ENCODE results near the gene KCNN3. TPM values are rescaled to one million over a fixed set of nuclear protein-coding genes. Genes with fewer than 3 reads are reported as not detected.

KCNN3 gene
- total RNA-seq, 4 donors from 2014 or later = 3.5 to 5.6 (median 4.4) TPM

GRCh38 chr1:154777781-154778180 lies 92.3 kb downstream of the KCNN3 start:
- no peak overlapping the region for H3K27ac ChIP-seq
- H3K27me3 ChIP-seq = no peaks in the 10 kb centered on the region
- intact Hi-C loops (cut with DNase I) = no loop called here
- no peaks in the 10 kb centered on the region for H3K36me3 ChIP-seq
- no peak for DNase-seq
- TF ChIP-seq POLR2A (IDR thresholded peaks at IDR 0.05) (no peak), CTCF (IDR thresholded peaks at IDR 0.05) (no peak)
- no peaks in the 10 kb centered on the region for H3K9me3 ChIP-seq
- H3K4me3 ChIP-seq (replicated peaks in 1 of 3) = no peak overlapping the region
- 57 to 68% methylated on average over 5 of the region's 5 CpGs for WGBS, 2 donors
- H3K4me1 ChIP-seq = peaks cover 13 to 23% of the 10 kb centered on the region in 2 donors

- peaks cover 13 to 24% of the 10 kb centered on the region in 2 donors for H3K4me1 ChIP-seq
- 93 to 100% methylated on average over 5 of the region's 5 CpGs for WGBS, 2 donors
- intact Hi-C loops (cut with DNase I) = no loop called here
- no peaks in the 10 kb centered on the region for H3K27me3 ChIP-seq
- no peaks in the 10 kb centered on the region for H3K9me3 ChIP-seq
- no peak overlapping the region for H3K27ac ChIP-seq
- H3K4me3 ChIP-seq (replicated peaks in 1 of 3) = no peak overlapping the region
- DNase-seq = no peak
- H3K36me3 ChIP-seq = no peaks in the 10 kb centered on the region
- TF ChIP-seq CTCF (IDR thresholded peaks at IDR 0.05) (no peak), POLR2A (IDR thresholded peaks at IDR 0.05) (no peak)
Observed at GRCh38 chr1:154777154-154777553, 92.9 kb downstream of the KCNN3 start.

GRCh38 chr1:154775621-154776605 lies 94.2 kb downstream of the KCNN3 start:
- TF ChIP-seq POLR2A (IDR thresholded peaks at IDR 0.05) = no peak
- no peak for TF ChIP-seq CTCF (IDR thresholded peaks at IDR 0.05)
- no peak for DNase-seq
- Histone ChIP-seq H3K4me1 (peaks cover 13 to 24% of the 10 kb centered on the region in 2 donors), H3K27ac (no peak overlapping the region), H3K36me3 (no peaks in the 10 kb centered on the region), H3K4me3 (replicated peaks in 1 of 3) (no peak overlapping the region), H3K9me3 (no peaks in the 10 kb centered on the region), H3K27me3 (no peaks in the 10 kb centered on the region)
- intact Hi-C loops (cut with DNase I) = no loop called here
- WGBS, 2 donors = 86 to 89% methylated on average over 17 of the region's 17 CpGs

- intact Hi-C loops (cut with DNase I) = no loop called here
- Histone ChIP-seq H3K27me3 (no peaks in the 10 kb centered on the region), H3K4me1 (peaks cover 13 to 24% of the 10 kb centered on the region in 2 donors), H3K9me3 (no peaks in the 10 kb centered on the region), H3K27ac (no peak overlapping the region), H3K36me3 (no peaks in the 10 kb centered on the region), H3K4me3 (replicated peaks in 1 of 3) (no peak overlapping the region)
- 87 to 89% methylated on average over 7 of the region's 7 CpGs for WGBS, 2 donors
- DNase-seq = no peak
- TF ChIP-seq POLR2A (IDR thresholded peaks at IDR 0.05) (no peak), CTCF (IDR thresholded peaks at IDR 0.05) (no peak)
Observed at GRCh38 chr1:154774175-154774855, 95.8 kb downstream of the KCNN3 start.
